HG03432 (cell line): ENCODE results near the gene TFCP2L1.
"Not testable (repeated sequence)": the region's sequence is repeated elsewhere in the genome, so short reads cannot be mapped to it uniquely, and the experiment has no call there.

Source experiments
- ATAC-seq: cut with Tn5 transposase; IDR thresholded peaks from one replicate; pipeline ENCODE4 v1.9.1; 2021; ENCODE audit warnings: mild to moderate bottlenecking, moderate library complexity; ENCODE audit not compliant: unreplicated experiment

TFCP2L1 gene

GRCh38 chr2:121269436-121269835, 15.6 kb downstream of the TFCP2L1 start:
- ATAC-seq, result not testable (repeated sequence)

- ATAC-seq, result no peak
Observed at GRCh38 chr2:121266543-121267106, 18.4 kb downstream of the TFCP2L1 start.

GRCh38 chr2:121263996-121264715, 20.8 kb downstream of the TFCP2L1 start:
- no peak for ATAC-seq

- ATAC-seq, result no peak
Observed at GRCh38 chr2:121260370-121261154, 24.4 kb downstream of the TFCP2L1 start.

- ATAC-seq, result no peak
Observed at GRCh38 chr2:121258051-121258450, 27.0 kb downstream of the TFCP2L1 start.

- ATAC-seq, result no peak
Observed at GRCh38 chr2:121257480-121257840, 27.5 kb downstream of the TFCP2L1 start.

GRCh38 chr2:121256720-121257479, 28.1 kb downstream of the TFCP2L1 start:
- no peak for ATAC-seq

- no peak for ATAC-seq
Observed at GRCh38 chr2:121255358-121255757, 29.6 kb downstream of the TFCP2L1 start.

- no peak for ATAC-seq
Observed at GRCh38 chr2:121254748-121255147, 30.3 kb downstream of the TFCP2L1 start.

- ATAC-seq, result no peak
Observed at GRCh38 chr2:121253674-121254240, 31.2 kb downstream of the TFCP2L1 start.

- no peak for ATAC-seq
Observed at GRCh38 chr2:121253021-121253673, 31.9 kb downstream of the TFCP2L1 start.

- ATAC-seq, result no peak
Observed at GRCh38 chr2:121251497-121251896, 33.5 kb downstream of the TFCP2L1 start.

GRCh38 chr2:121248766-121249343, 36.1 kb downstream of the TFCP2L1 start:
- no peak for ATAC-seq

- no peak for ATAC-seq
Observed at GRCh38 chr2:121247971-121248370, 37.0 kb downstream of the TFCP2L1 start.

- ATAC-seq, result no peak
Observed at GRCh38 chr2:121247534-121247933, 37.5 kb downstream of the TFCP2L1 start.

GRCh38 chr2:121246704-121247255, 38.2 kb downstream of the TFCP2L1 start:
- ATAC-seq, result no peak

GRCh38 chr2:121245913-121246312, 39.1 kb downstream of the TFCP2L1 start:
- no peak for ATAC-seq

- ATAC-seq, result no peak
Observed at GRCh38 chr2:121245120-121245820, 39.7 kb downstream of the TFCP2L1 start.

GRCh38 chr2:121244616-121245015, 40.4 kb downstream of the TFCP2L1 start:
- no peak for ATAC-seq
